ENCODE measurements around the gene BET1L. TPM values are rescaled to one million over a fixed set of nuclear protein-coding genes. Genes with fewer than 3 reads are reported as not detected.
"Not testable (repeated sequence)": the region's sequence is repeated elsewhere in the genome, so short reads cannot be mapped to it uniquely, and the experiment has no call there.

Gene BET1L
- total RNA-seq, 1 donor from 2014 or later: 7.4 TPM

GRCh38 chr11:230431-230830, 23.2 kb upstream of the BET1L start:
- no peak for DNase-seq (ENCODE audit: low read depth in 2 of 2)

- no peak for DNase-seq (ENCODE audit: low read depth in 2 of 2)
Measured at GRCh38 chr11:227824-228379, 20.7 kb upstream of the BET1L start.

- no peak for DNase-seq (ENCODE audit: low read depth in 2 of 2)
Measured at GRCh38 chr11:225734-226453, 18.7 kb upstream of the BET1L start.

- DNase-seq (ENCODE audit: low read depth in 2 of 2): no peak
Measured at GRCh38 chr11:224424-224823, 17.2 kb upstream of the BET1L start.

- DNase-seq (ENCODE audit: low read depth in 2 of 2): no peak
Measured at GRCh38 chr11:223884-224283, 16.7 kb upstream of the BET1L start.

- DNase-seq (ENCODE audit: low read depth in 2 of 2): no peak
Measured at GRCh38 chr11:223026-223789, 16.0 kb upstream of the BET1L start.

GRCh38 chr11:221998-222789, 15.0 kb upstream of the BET1L start:
- DNase-seq (ENCODE audit: low read depth in 2 of 2): no peak

- DNase-seq (ENCODE audit: low read depth in 2 of 2): no peak
Measured at GRCh38 chr11:221539-221938, 14.3 kb upstream of the BET1L start.

- not testable (repeated sequence) for DNase-seq (ENCODE audit: low read depth in 2 of 2)
Measured at GRCh38 chr11:220641-221215, 13.5 kb upstream of the BET1L start.

- no peak for DNase-seq (ENCODE audit: low read depth in 2 of 2)
Measured at GRCh38 chr11:218815-219593, 11.8 kb upstream of the BET1L start.

GRCh38 chr11:217704-218103, 10.5 kb upstream of the BET1L start:
- DNase-seq (ENCODE audit: low read depth in 2 of 2): no peak

GRCh38 chr11:216081-216974, 9.1 kb upstream of the BET1L start:
- DNase-seq (ENCODE audit: low read depth in 2 of 2): no peak

GRCh38 chr11:215581-216037, 8.4 kb upstream of the BET1L start:
- no peak for DNase-seq (ENCODE audit: low read depth in 2 of 2)

- no peak for DNase-seq (ENCODE audit: low read depth in 2 of 2)
Measured at GRCh38 chr11:214083-214482, 6.9 kb upstream of the BET1L start.

GRCh38 chr11:213111-213510, 5.9 kb upstream of the BET1L start:
- DNase-seq (ENCODE audit: low read depth in 2 of 2): no peak

- DNase-seq (ENCODE audit: low read depth in 2 of 2): no peak
Measured at GRCh38 chr11:212150-213100, 5.2 kb upstream of the BET1L start.

- DNase-seq (ENCODE audit: low read depth in 2 of 2): no peak
Measured at GRCh38 chr11:211741-212140, 4.5 kb upstream of the BET1L start.

GRCh38 chr11:211295-211694, 4.1 kb upstream of the BET1L start:
- no peak for DNase-seq (ENCODE audit: low read depth in 2 of 2)

- no peak for DNase-seq (ENCODE audit: low read depth in 2 of 2)
Measured at GRCh38 chr11:210803-211180, 3.6 kb upstream of the BET1L start.

Measured in dermis microvascular lymphatic vessel endothelial cell (primary cell).